ENCODE results near the gene SPEM3. TPM values are rescaled to one million over a fixed set of nuclear protein-coding genes. Genes with fewer than 3 reads are reported as not detected.
A peak's percentile ranks its signal among the peaks of the same experiment; 100 is the strongest.

The SPEM3 gene
- polyA plus RNA-seq, 2 of the 4 experiments (the other 2 are of a cell fraction) = not detected

GRCh38 chr17:7394452-7395191 is 34.0 kb upstream of the SPEM3 start, which contains the start of gene PLSCR3 (continued):
- TF ChIP-seq POLR2AphosphoS2 (conservative IDR thresholded peaks at IDR 0.05; ENCODE audit: low read length) (no peak), HEYL (CRISPR knock-in tag; IDR thresholded peaks at IDR 0.05) (no peak), POLR2A (IDR thresholded peaks at IDR 0.05; ENCODE audit: low read length) (peak; percentile 93), FOSB (CRISPR knock-in tag; IDR thresholded peaks at IDR 0.05) (no peak), HOXB13 (CRISPR knock-in tag; IDR thresholded peaks at IDR 0.05; ENCODE audit: low read depth) (peak; percentile 85), FOXS1 (CRISPR knock-in tag; IDR thresholded peaks at IDR 0.05) (no peak), MYC (IDR thresholded peaks at IDR 0.05; ENCODE audit: borderline replicate concordance, low read length) (peak; percentile 70; the same call in 1 of the 2 replicates), CHD4 (IDR thresholded peaks at IDR 0.05; ENCODE audit: borderline replicate concordance) (no peak), ELK1 (IDR thresholded peaks at IDR 0.05; ENCODE audit: low read depth, low read length) (no peak), MAFK (IDR thresholded peaks at IDR 0.05; ENCODE audit: partially characterized antibody) (peak; percentile 94), MAX (IDR thresholded peaks at IDR 0.05) (peak; percentile 86), RNF2 (IDR thresholded peaks at IDR 0.05; ENCODE audit: borderline replicate concordance, low read depth) (no peak), CBX2 (IDR thresholded peaks at IDR 0.05; ENCODE audit: borderline replicate concordance, low read depth) (no peak), CHD2 (IDR thresholded peaks at IDR 0.05; ENCODE audit: low read length, partially characterized antibody) (no peak), PHF8 (IDR thresholded peaks at IDR 0.05; ENCODE audit: borderline replicate concordance, low read depth) (peak; percentile 71; the same call in 1 of the 2 replicates), ZFP36 (IDR thresholded peaks at IDR 0.05; ENCODE audit: borderline replicate concordance, partially characterized antibody) (no peak), GATA3 (IDR thresholded peaks at IDR 0.05; ENCODE audit: borderline replicate concordance) (no peak), RFX5 (IDR thresholded peaks at IDR 0.05) (0 out of 2 replicates have a peak, but pooled peaks have one; percentile 64), PBX3 (IDR thresholded peaks at IDR 0.05) (no peak), RCOR1 (IDR thresholded peaks at IDR 0.05; ENCODE audit: low read depth, low read length) (no peak), ESRRA (IDR thresholded peaks at IDR 0.05; ENCODE audit: borderline replicate concordance, low read length) (no peak), ZNF302 (CRISPR knock-in tag; IDR thresholded peaks at IDR 0.05) (no peak), HES2 (IDR thresholded peaks at IDR 0.05) (no peak), FOSL2 (IDR thresholded peaks at IDR 0.05) (no peak), FOSL2 (CRISPR knock-in tag; IDR thresholded peaks at IDR 0.05) (no peak), KDM1A (IDR thresholded peaks at IDR 0.05; ENCODE audit: low read depth) (no peak), NPAS2 (CRISPR knock-in tag; IDR thresholded peaks at IDR 0.05; ENCODE audit: borderline replicate concordance) (no peak), EHMT2 (IDR thresholded peaks at IDR 0.05; ENCODE audit: low read depth) (no peak), TFCP2L1 (CRISPR knock-in tag; IDR thresholded peaks at IDR 0.05) (no peak), RAD21 (conservative IDR thresholded peaks at IDR 0.05 in 1 of 2, IDR thresholded peaks at IDR 0.05 in 1 of 2) (no peak; a peak in 1 of 5 replicates), NR3C1 (IDR thresholded peaks at IDR 0.05) (no peak)
- TF ChIP-seq, protein P1, sequence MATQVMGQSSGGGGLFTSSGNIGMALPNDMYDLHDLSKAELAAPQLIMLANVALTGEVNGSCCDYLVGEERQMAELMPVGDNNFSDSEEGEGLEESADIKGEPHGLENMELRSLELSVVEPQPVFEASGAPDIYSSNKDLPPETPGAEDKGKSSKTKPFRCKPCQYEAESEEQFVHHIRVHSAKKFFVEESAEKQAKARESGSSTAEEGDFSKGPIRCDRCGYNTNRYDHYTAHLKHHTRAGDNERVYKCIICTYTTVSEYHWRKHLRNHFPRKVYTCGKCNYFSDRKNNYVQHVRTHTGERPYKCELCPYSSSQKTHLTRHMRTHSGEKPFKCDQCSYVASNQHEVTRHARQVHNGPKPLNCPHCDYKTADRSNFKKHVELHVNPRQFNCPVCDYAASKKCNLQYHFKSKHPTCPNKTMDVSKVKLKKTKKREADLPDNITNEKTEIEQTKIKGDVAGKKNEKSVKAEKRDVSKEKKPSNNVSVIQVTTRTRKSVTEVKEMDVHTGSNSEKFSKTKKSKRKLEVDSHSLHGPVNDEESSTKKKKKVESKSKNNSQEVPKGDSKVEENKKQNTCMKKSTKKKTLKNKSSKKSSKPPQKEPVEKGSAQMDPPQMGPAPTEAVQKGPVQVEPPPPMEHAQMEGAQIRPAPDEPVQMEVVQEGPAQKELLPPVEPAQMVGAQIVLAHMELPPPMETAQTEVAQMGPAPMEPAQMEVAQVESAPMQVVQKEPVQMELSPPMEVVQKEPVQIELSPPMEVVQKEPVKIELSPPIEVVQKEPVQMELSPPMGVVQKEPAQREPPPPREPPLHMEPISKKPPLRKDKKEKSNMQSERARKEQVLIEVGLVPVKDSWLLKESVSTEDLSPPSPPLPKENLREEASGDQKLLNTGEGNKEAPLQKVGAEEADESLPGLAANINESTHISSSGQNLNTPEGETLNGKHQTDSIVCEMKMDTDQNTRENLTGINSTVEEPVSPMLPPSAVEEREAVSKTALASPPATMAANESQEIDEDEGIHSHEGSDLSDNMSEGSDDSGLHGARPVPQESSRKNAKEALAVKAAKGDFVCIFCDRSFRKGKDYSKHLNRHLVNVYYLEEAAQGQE (IDR thresholded peaks at IDR 0.05) = no peak
- TF ChIP-seq, protein P2, sequence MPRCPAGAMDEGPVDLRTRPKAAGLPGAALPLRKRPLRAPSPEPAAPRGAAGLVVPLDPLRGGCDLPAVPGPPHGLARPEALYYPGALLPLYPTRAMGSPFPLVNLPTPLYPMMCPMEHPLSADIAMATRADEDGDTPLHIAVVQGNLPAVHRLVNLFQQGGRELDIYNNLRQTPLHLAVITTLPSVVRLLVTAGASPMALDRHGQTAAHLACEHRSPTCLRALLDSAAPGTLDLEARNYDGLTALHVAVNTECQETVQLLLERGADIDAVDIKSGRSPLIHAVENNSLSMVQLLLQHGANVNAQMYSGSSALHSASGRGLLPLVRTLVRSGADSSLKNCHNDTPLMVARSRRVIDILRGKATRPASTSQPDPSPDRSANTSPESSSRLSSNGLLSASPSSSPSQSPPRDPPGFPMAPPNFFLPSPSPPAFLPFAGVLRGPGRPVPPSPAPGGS (IDR thresholded peaks at IDR 0.05) = peak; percentile 97
- TF ChIP-seq, protein P3, sequence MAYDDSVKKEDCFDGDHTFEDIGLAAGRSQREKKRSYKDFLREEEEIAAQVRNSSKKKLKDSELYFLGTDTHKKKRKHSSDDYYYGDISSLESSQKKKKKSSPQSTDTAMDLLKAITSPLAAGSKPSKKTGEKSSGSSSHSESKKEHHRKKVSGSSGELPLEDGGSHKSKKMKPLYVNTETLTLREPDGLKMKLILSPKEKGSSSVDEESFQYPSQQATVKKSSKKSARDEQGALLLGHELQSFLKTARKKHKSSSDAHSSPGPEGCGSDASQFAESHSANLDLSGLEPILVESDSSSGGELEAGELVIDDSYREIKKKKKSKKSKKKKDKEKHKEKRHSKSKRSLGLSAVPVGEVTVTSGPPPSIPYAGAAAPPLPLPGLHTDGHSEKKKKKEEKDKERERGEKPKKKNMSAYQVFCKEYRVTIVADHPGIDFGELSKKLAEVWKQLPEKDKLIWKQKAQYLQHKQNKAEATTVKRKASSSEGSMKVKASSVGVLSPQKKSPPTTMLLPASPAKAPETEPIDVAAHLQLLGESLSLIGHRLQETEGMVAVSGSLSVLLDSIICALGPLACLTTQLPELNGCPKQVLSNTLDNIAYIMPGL (CRISPR knock-in tag; IDR thresholded peaks at IDR 0.05; ENCODE audit: borderline replicate concordance) = no peak

Measured in A549 (cell line).